GM23248 (cell line): Measurements from ENCODE around the gene IGF2BP3.

ENCODE experiments used
- EZH2 ChIP-seq: fragments of 200-600 bp; sonication (generic); IDR thresholded peaks from 2 replicates; pipeline ENCODE4 v1.6.1; 2018; ENCODE audit warnings: antibody characterized with exemption, mild to moderate bottlenecking; ENCODE audit not compliant: insufficient read depth, poor library complexity, severe bottlenecking
- EZH2phosphoT487 ChIP-seq: fragments of 200-600 bp; sonication (generic); IDR thresholded peaks from 2 replicates; pipeline ENCODE4 v1.6.1; 2018; ENCODE audit warnings: antibody characterized with exemption, moderate library complexity, mild to moderate bottlenecking, low read depth; ENCODE audit not compliant: insufficient read depth

- TF ChIP-seq EZH2 (no peak), EZH2phosphoT487 (no peak)
Measured at GRCh38 chr7:23419845-23420244, 50.4 kb downstream of the IGF2BP3 start.
